WTC11 (cell line): ENCODE results near the gene ZNF710. TPM values are rescaled to one million over a fixed set of nuclear protein-coding genes. Genes with fewer than 3 reads are reported as not detected.

ENCODE experiments used
- ATAC-seq: fragments of 200-7000 bp; cut with Tn5 transposase; 2 replicates; pipeline ENCODE4 v1.10.0; 2021; ENCODE audit warnings: mild to moderate bottlenecking, moderate library complexity
- CTCF ChIA-PET: fragments of 300-600 bp; sonication (Branson Sonifier 250); formaldehyde crosslinking; loops from one replicate; lab custom pipeline; 2021; ENCODE audit warnings: antibody characterized with exemption; lab: Charles Lee
- POLR2A ChIA-PET: fragments of 350-600 bp; sonication (Branson Sonifier 250); formaldehyde crosslinking; loops from one replicate; lab custom pipeline; 2021; ENCODE audit warnings: antibody characterized with exemption; lab: Charles Lee
- DNase-seq: peaks from one replicate; pipeline ENCODE4 v3.0.0; 2021; ENCODE audit warnings: low spot score
- H3K27ac Mint-ChIP-seq: 2 replicates; pipeline ENCODE4 v1.8.0; 2021; ENCODE audit warnings: mixed read lengths
- H3K27me3 Mint-ChIP-seq: 2 replicates; pipeline ENCODE4 v1.8.0; 2021; ENCODE audit warnings: low read depth, mild to moderate bottlenecking, moderate library complexity, mixed read lengths
- H3K36me3 Mint-ChIP-seq: 2 replicates; pipeline ENCODE4 v1.8.0; 2021; ENCODE audit warnings: mixed read lengths
- H3K4me1 Mint-ChIP-seq: 2 replicates; pipeline ENCODE4 v1.8.0; 2022; ENCODE audit warnings: mixed read lengths
- H3K4me3 Mint-ChIP-seq: 2 replicates; pipeline ENCODE4 v1.8.0; 2021; ENCODE audit warnings: mild to moderate bottlenecking, moderate library complexity, mixed read lengths
- H3K9me3 Mint-ChIP-seq: 2 replicates; pipeline ENCODE4 v1.8.0; 2021; ENCODE audit warnings: mixed read lengths
- ATF3 ChIP-seq: sonication (generic); formaldehyde crosslinking; conservative IDR thresholded peaks from 2 replicates; pipeline ENCODE4 v1.8.1; 2022; ENCODE audit warnings: mild to moderate bottlenecking, missing genetic modification reagents
- CREM ChIP-seq: sonication (generic); formaldehyde crosslinking; IDR thresholded peaks from 2 replicates; pipeline ENCODE4 v1.8.1; 2022; ENCODE audit warnings: mild to moderate bottlenecking, missing genetic modification reagents, moderate library complexity
- E2F1 ChIP-seq: sonication (generic); formaldehyde crosslinking; IDR thresholded peaks from 2 replicates; pipeline ENCODE4 v1.8.0; 2022; ENCODE audit warnings: mild to moderate bottlenecking, missing genetic modification reagents
- ERG ChIP-seq: fragments of 250-450 bp; sonication (Bioruptor Pico); IDR thresholded peaks from 2 replicates; pipeline ENCODE4 v1.8.0; 2021; ENCODE audit warnings: mild to moderate bottlenecking
- FOXK1 ChIP-seq: sonication (generic); formaldehyde crosslinking; IDR thresholded peaks from 2 replicates; pipeline ENCODE4 v1.8.0; 2022; ENCODE audit warnings: mild to moderate bottlenecking, moderate library complexity, missing genetic modification reagents
- FOXP4 ChIP-seq: sonication (generic); formaldehyde crosslinking; IDR thresholded peaks from 2 replicates; pipeline ENCODE4 v1.8.0; 2022; ENCODE audit warnings: mild to moderate bottlenecking, missing genetic modification reagents
- GABPB1 ChIP-seq: sonication (generic); formaldehyde crosslinking; IDR thresholded peaks from 2 replicates; pipeline ENCODE4 v1.8.1; 2023; ENCODE audit warnings: mild to moderate bottlenecking, missing genetic modification reagents
- IRF1 ChIP-seq: sonication (generic); formaldehyde crosslinking; IDR thresholded peaks from 2 replicates; pipeline ENCODE4 v1.8.0; 2023; ENCODE audit warnings: missing genetic modification reagents
- NFE2L1 ChIP-seq: sonication (generic); formaldehyde crosslinking; IDR thresholded peaks from 2 replicates; pipeline ENCODE4 v1.8.1; 2023; ENCODE audit warnings: missing genetic modification reagents
- NR1H2 ChIP-seq: sonication (generic); formaldehyde crosslinking; IDR thresholded peaks from 2 replicates; pipeline ENCODE4 v1.9.0; 2021; ENCODE audit warnings: mild to moderate bottlenecking, moderate library complexity, missing genetic modification reagents
- PREB ChIP-seq: sonication (generic); formaldehyde crosslinking; IDR thresholded peaks from 2 replicates; pipeline ENCODE4 v1.8.1; 2022; ENCODE audit warnings: mild to moderate bottlenecking, missing genetic modification reagents, moderate library complexity, borderline replicate concordance
- PRRX2 ChIP-seq: fragments of 250-450 bp; sonication (Bioruptor Pico); IDR thresholded peaks from 2 replicates; pipeline ENCODE4 v1.8.0; 2021; ENCODE audit warnings: mild to moderate bottlenecking
- TCF7 ChIP-seq: sonication (generic); formaldehyde crosslinking; IDR thresholded peaks from 2 replicates; pipeline ENCODE4 v1.8.0; 2022; ENCODE audit warnings: mild to moderate bottlenecking, low read depth, missing genetic modification reagents, moderate library complexity
- TEAD1 ChIP-seq: sonication (generic); formaldehyde crosslinking; IDR thresholded peaks from 2 replicates; pipeline ENCODE4 v1.8.0; 2022; ENCODE audit warnings: mild to moderate bottlenecking, missing genetic modification reagents
- ZBTB43 ChIP-seq: sonication (generic); formaldehyde crosslinking; IDR thresholded peaks from 2 replicates; pipeline ENCODE4 v1.8.1; 2023; ENCODE audit warnings: mild to moderate bottlenecking, missing genetic modification reagents
- ZMAT4 ChIP-seq: fragments of 250-450 bp; sonication (Bioruptor Pico); IDR thresholded peaks from 2 replicates; pipeline ENCODE4 v1.9.0; 2021; ENCODE audit warnings: mild to moderate bottlenecking
- ZNF138 ChIP-seq: sonication (generic); formaldehyde crosslinking; conservative IDR thresholded peaks from 2 replicates; pipeline ENCODE4 v1.8.1; 2022; ENCODE audit warnings: mild to moderate bottlenecking, moderate library complexity, missing genetic modification reagents
- ZNF281 ChIP-seq: sonication (generic); formaldehyde crosslinking; IDR thresholded peaks from 2 replicates; pipeline ENCODE4 v1.8.0; 2023; ENCODE audit warnings: mild to moderate bottlenecking, missing genetic modification reagents
- ZNF671 ChIP-seq: fragments of 250-450 bp; sonication (Bioruptor Pico); IDR thresholded peaks from 2 replicates; pipeline ENCODE4 v1.8.0; 2021; ENCODE audit warnings: mild to moderate bottlenecking
- ZSCAN18 ChIP-seq: fragments of 250-450 bp; sonication (Bioruptor Pico); IDR thresholded peaks from 2 replicates; pipeline ENCODE4 v2.1.2; 2022; ENCODE audit warnings: mild to moderate bottlenecking, moderate library complexity
- total RNA-seq: library from RNA; stranded (reverse); gene quantifications from 3 replicates; pipeline ENCODE4 v1.2.3, GENCODE V29; 2021

ZNF710 gene
- total RNA-seq, 1 experiment from 2014 or later: 25.9 TPM

- no peak for DNase-seq
- no peak for ATAC-seq
Measured at GRCh38 chr15:90003736-90004135, 2.6 kb downstream of the ZNF710 start.

GRCh38 chr15:90004252-90004651 is 3.1 kb downstream of the ZNF710 start:
- Mint-ChIP-seq H3K4me1 (peaks cover 53% of the 10 kb centered on the region), H3K27me3 (peaks cover 15% of the 10 kb centered on the region), H3K27ac (no peak overlapping the region), H3K4me3 (no peak overlapping the region; the same call in 1 of the 2 replicates), H3K36me3 (no peaks in the 10 kb centered on the region), H3K9me3 (no peaks in the 10 kb centered on the region)
- no peak for DNase-seq
- no peak for ATAC-seq
- TF ChIP-seq ZMAT4 (CRISPR knock-in tag) (no peak), ERG (CRISPR knock-in tag) (no peak), ZNF138 (CRISPR knock-in tag) (no peak), TEAD1 (no peak), ZSCAN18 (CRISPR knock-in tag) (no peak), CREM (CRISPR knock-in tag) (no peak), GABPB1 (no peak), ATF3 (CRISPR knock-in tag) (no peak), IRF1 (no peak), NR1H2 (CRISPR knock-in tag) (no peak), PREB (no peak), ZNF671 (CRISPR knock-in tag) (no peak), NFE2L1 (CRISPR knock-in tag) (no peak)
- ChIA-PET POLR2A (interaction anchor here (1.6 kb wide), 1 partner anchor 13 kb away, joined by 4 read pairs; no protein-coding TSS in a partner anchor), CTCF (interaction anchor here (0.6 to 1.6 kb wide), 6 partner anchors 33 to 331 kb away, joined by 3 to 5 read pairs (median 4); no protein-coding TSS in a partner anchor)

More at GRCh38 chr15:90003736-90004135, 2.6 kb downstream of the ZNF710 start:
- Mint-ChIP-seq H3K36me3 (no peaks in the 10 kb centered on the region), H3K4me1 (peaks cover 58% of the 10 kb centered on the region), H3K9me3 (no peaks in the 10 kb centered on the region), H3K27ac (no peak overlapping the region), H3K27me3 (peaks cover 15% of the 10 kb centered on the region), H3K4me3 (peak overlapping the region; percentile 75)
- no peak for TF ChIP-seq E2F1 (CRISPR knock-in tag)
- TF ChIP-seq GABPB1: no peak
- no peak for TF ChIP-seq PRRX2
- POLR2A ChIA-PET: no interaction called here
- CTCF ChIA-PET: interaction anchor here (0.6 to 1.4 kb wide), 4 partner anchors 32 to 217 kb away, joined by 3 to 4 read pairs (median 4); no protein-coding TSS in a partner anchor

GRCh38 chr15:90004671-90005070 is 3.5 kb downstream of the ZNF710 start:
- POLR2A ChIA-PET: interaction anchor here (1.6 kb wide), 1 partner anchor 13 kb away, joined by 4 read pairs; no protein-coding TSS in a partner anchor
- Mint-ChIP-seq H3K27ac (no peak overlapping the region), H3K27me3 (peaks cover 15% of the 10 kb centered on the region), H3K4me1 (peaks cover 50% of the 10 kb centered on the region), H3K36me3 (no peaks in the 10 kb centered on the region), H3K4me3 (no peak overlapping the region), H3K9me3 (no peaks in the 10 kb centered on the region)
- DNase-seq: no peak
- CTCF ChIA-PET: interaction anchor here (1.2 to 1.6 kb wide), 5 partner anchors 75 to 332 kb away, joined by 3 to 5 read pairs (median 4); no protein-coding TSS in a partner anchor
- no peak for ATAC-seq
- TF ChIP-seq FOXK1 (CRISPR knock-in tag): no peak
- TF ChIP-seq ZBTB43 (CRISPR knock-in tag): no peak
- no peak for TF ChIP-seq TCF7 (CRISPR knock-in tag)
- TF ChIP-seq ZNF281 (CRISPR knock-in tag): no peak
- no peak for TF ChIP-seq FOXP4
